Keratinocyte (primary cell): ENCODE results near the gene LIN28A. TPM values are rescaled to one million over a fixed set of nuclear protein-coding genes. Genes with fewer than 3 reads are reported as not detected.
"Not testable (repeated sequence)": the region's sequence is repeated elsewhere in the genome, so short reads cannot be mapped to it uniquely, and the experiment has no call there.

Experiments used
- DNase-seq: peaks from one replicate; pipeline ENCODE4 v3.0.0-alpha.2; 2011; ENCODE audit warnings: low read depth, missing footprints, low spot score
- FAIRE-seq: peaks from 2 replicates; lab custom pipeline; 2011; peaks lifted over from hg19 to GRCh38; lab: Jason Lieb, UNC
- H2AFZ ChIP-seq: 2 replicates; pipeline ENCODE4 v1.6.0; 2012; ENCODE audit warnings: low read length, control low read depth, inconsistent platforms; ENCODE audit not compliant: control insufficient read depth
- H3K27ac ChIP-seq: 2 replicates; pipeline ENCODE4 v1.5.1; 2011; ENCODE audit warnings: low read length; ENCODE audit not compliant: control insufficient read depth, insufficient read depth
- H3K27me3 ChIP-seq: 3 replicates; pipeline ENCODE4 v1.6.0; 2011; ENCODE audit warnings: low read length; ENCODE audit not compliant: control insufficient read depth, insufficient read depth; ENCODE audit errors: extremely low read depth
- H3K36me3 ChIP-seq, 2 experiments: 2 replicates in 1 of 2; 3 replicates in 1 of 2; pipeline ENCODE4 v1.5.1; 2011; ENCODE audit warnings: low read length in 2 of 2, mild to moderate bottlenecking in 1 of 2; ENCODE audit not compliant: control insufficient read depth in 2 of 2, insufficient read depth in 2 of 2; ENCODE audit errors: extremely low read depth in 1 of 2
- H3K4me1 ChIP-seq: 3 replicates; pipeline ENCODE4 v1.5.1; 2011; ENCODE audit warnings: low read length; ENCODE audit not compliant: control insufficient read depth, insufficient read depth; ENCODE audit errors: extremely low read depth
- H3K4me2 ChIP-seq: 3 replicates; pipeline ENCODE4 v1.6.0; 2011; ENCODE audit warnings: low read depth, low read length; ENCODE audit not compliant: control insufficient read depth, insufficient read depth; ENCODE audit errors: extremely low read depth
- H3K4me3 ChIP-seq, 3 experiments: fragments of 200-600 bp in 1 of 3; sonication (generic) in 1 of 3; 2 replicates in 2 of 3; 3 replicates in 1 of 3; pipeline ENCODE4 v1.5.1; 2011 to 2016; ENCODE audit warnings: low read length in 3 of 3, mild to moderate bottlenecking in 3 of 3, control low read depth in 2 of 3, inconsistent platforms in 1 of 3, low read depth in 1 of 3, mixed read lengths in 1 of 3, mixed run types in 1 of 3, moderate library complexity in 1 of 3; ENCODE audit not compliant: control insufficient read depth in 2 of 3, insufficient read depth in 2 of 3; ENCODE audit errors: extremely low read depth in 1 of 3
- H3K79me2 ChIP-seq: 2 replicates; pipeline ENCODE4 v1.6.0; 2012; ENCODE audit warnings: low read length; ENCODE audit not compliant: control insufficient read depth, insufficient read depth
- H3K9ac ChIP-seq: 3 replicates; pipeline ENCODE4 v1.6.0; 2011; ENCODE audit warnings: low read length; ENCODE audit not compliant: control insufficient read depth, insufficient read depth; ENCODE audit errors: extremely low read depth
- H3K9me1 ChIP-seq: 3 replicates; pipeline ENCODE4 v1.6.0; 2011; ENCODE audit warnings: low read length; ENCODE audit not compliant: control insufficient read depth, insufficient read depth; ENCODE audit errors: extremely low read depth
- H3K9me3 ChIP-seq: 2 replicates; pipeline ENCODE4 v1.5.1; 2012; ENCODE audit warnings: low read depth, low read length; ENCODE audit not compliant: control insufficient read depth
- H4K20me1 ChIP-seq: 3 replicates; pipeline ENCODE4 v1.6.0; 2011; ENCODE audit warnings: low read length; ENCODE audit not compliant: control insufficient read depth, insufficient read depth; ENCODE audit errors: extremely low read depth
- CTCF ChIP-seq, 3 experiments: IDR thresholded peaks in 1 of 3; conservative IDR thresholded peaks in 1 of 3; optimal IDR thresholded peaks in 1 of 3; 2 replicates in 2 of 3; 3 replicates in 1 of 3; pipeline versions ENCODE3 to v1.5.1; 2011; ENCODE audit warnings: low read length in 3 of 3, mild to moderate bottlenecking in 3 of 3, moderate library complexity in 2 of 3, control low read depth in 1 of 3, inconsistent platforms in 1 of 3; ENCODE audit not compliant: insufficient read depth in 2 of 3; ENCODE audit errors: extremely low read depth in 1 of 3
- EZH2 ChIP-seq: IDR thresholded peaks from one replicate; pipeline ENCODE4 v1.6.1; 2012; ENCODE audit warnings: inconsistent platforms, mild to moderate bottlenecking, low read length, moderate library complexity
- dilution Hi-C: fragments of 300-500 bp; cut with MboI; formaldehyde crosslinking; loops from one replicate; pipeline ENCODE4 v1.7.0; 2020; ENCODE audit warnings: low sequenced_read_pairs; ENCODE audit not compliant: extremely low pct_ligation_motif_present
- polyA plus RNA-seq, 5 experiments: library from polyadenylated mRNA; depleted of rRNA in 3 of 5; stranded (reverse) in 3 of 5; stranded (forward) in 1 of 5; unstranded in 1 of 5; fragments of >200 nt; gene quantifications; 1 replicate in 1 of 5; 2 replicates in 3 of 5; 3 replicates in 1 of 5; pipeline versions ENCODE4 v1.2.1 to v1.2.3, GENCODE V29; 2011 to 2012; ENCODE audit warnings: missing spikeins in 2 of 5, low read depth in 1 of 5, low replicate concordance in 1 of 5

Gene LIN28A
- polyA plus RNA-seq, 1 donor (not counting 4 experiments of a cell fraction or from before 2014, with no cell fraction given) = not detected

- no peak for FAIRE-seq
- Histone ChIP-seq H3K79me2 (no peaks in the 10 kb centered on the region), H3K27me3 (no peaks in the 10 kb centered on the region), H3K9me3 (no peaks in the 10 kb centered on the region), H4K20me1 (no peaks in the 10 kb centered on the region), H3K9me1 (no peaks in the 10 kb centered on the region), H3K4me3 (no peak overlapping the region), H2AFZ (no peak overlapping the region), H3K9ac (no peak overlapping the region), H3K4me1 (peaks cover 2% of the 10 kb centered on the region), H3K27ac (no peak overlapping the region), H3K4me2 (no peak overlapping the region), H3K36me3 (no peaks in the 10 kb centered on the region)
- dilution Hi-C loops = no loop called here
- TF ChIP-seq EZH2 (no peak), CTCF (optimal IDR thresholded peaks at IDR 0.05 in 1 of 3, IDR thresholded peaks at IDR 0.05 in 1 of 3, conservative IDR thresholded peaks at IDR 0.05 in 1 of 3; ENCODE audit: extremely low read depth in 1 of 3, insufficient read depth in 2 of 3, low read length in 3 of 3) (no peak)
- DNase-seq = no peak
These were observed 26.5 kb upstream of the LIN28A start for GRCh38 chr1:26384076-26384475.

- H3K9ac ChIP-seq, H2AFZ ChIP-seq, DNase-seq, H3K36me3 ChIP-seq, H3K27me3 ChIP-seq, H3K4me2 ChIP-seq, H3K4me1 ChIP-seq, H3K9me3 ChIP-seq, H4K20me1 ChIP-seq, H3K4me3 ChIP-seq, FAIRE-seq, dilution Hi-C loops, H3K9me1 ChIP-seq, H3K79me2 ChIP-seq, H3K27ac ChIP-seq: not testable (repeated sequence)
These were observed 25.6 kb upstream of the LIN28A start for GRCh38 chr1:26385063-26385462.

GRCh38 chr1:26387447-26387846 is 23.2 kb upstream of the LIN28A start:
- Histone ChIP-seq H2AFZ (no peak overlapping the region), H3K9me1 (no peaks in the 10 kb centered on the region), H3K4me2 (no peak overlapping the region), H3K79me2 (no peaks in the 10 kb centered on the region), H3K4me1 (peaks cover 2% of the 10 kb centered on the region), H3K9ac (no peak overlapping the region), H3K27me3 (no peaks in the 10 kb centered on the region), H3K9me3 (no peaks in the 10 kb centered on the region), H4K20me1 (no peaks in the 10 kb centered on the region), H3K36me3 (no peaks in the 10 kb centered on the region), H3K27ac (no peak overlapping the region), H3K4me3 (no peak overlapping the region)
- FAIRE-seq = no peak
- dilution Hi-C loops = no loop called here
- TF ChIP-seq CTCF (optimal IDR thresholded peaks at IDR 0.05 in 1 of 3, IDR thresholded peaks at IDR 0.05 in 1 of 3, conservative IDR thresholded peaks at IDR 0.05 in 1 of 3; ENCODE audit: extremely low read depth in 1 of 3, insufficient read depth in 2 of 3, low read length in 3 of 3) = no peak
- no peak for TF ChIP-seq EZH2
- no peak for DNase-seq
